Stimulated activated CD8-positive, alpha-beta memory T cell treated with anti-CD3 and anti-CD28 coated beads, Interleukin-7, amount 100 ng/mL, for 1 hour (primary cell): ENCODE measurements around the gene NEURL2.
A peak's percentile ranks its signal among the peaks of the same experiment; 100 is the strongest.
"Not testable (repeated sequence)": the region's sequence is repeated elsewhere in the genome, so short reads cannot be mapped to it uniquely, and the experiment has no call there.

Experiments
- DNase-seq, 2 donors: peaks; one replicate each; pipeline ENCODE4 v3.0.0-alpha.2; 2020; ENCODE audit warnings: low read depth in 2 of 2

Gene NEURL2

DNA sequence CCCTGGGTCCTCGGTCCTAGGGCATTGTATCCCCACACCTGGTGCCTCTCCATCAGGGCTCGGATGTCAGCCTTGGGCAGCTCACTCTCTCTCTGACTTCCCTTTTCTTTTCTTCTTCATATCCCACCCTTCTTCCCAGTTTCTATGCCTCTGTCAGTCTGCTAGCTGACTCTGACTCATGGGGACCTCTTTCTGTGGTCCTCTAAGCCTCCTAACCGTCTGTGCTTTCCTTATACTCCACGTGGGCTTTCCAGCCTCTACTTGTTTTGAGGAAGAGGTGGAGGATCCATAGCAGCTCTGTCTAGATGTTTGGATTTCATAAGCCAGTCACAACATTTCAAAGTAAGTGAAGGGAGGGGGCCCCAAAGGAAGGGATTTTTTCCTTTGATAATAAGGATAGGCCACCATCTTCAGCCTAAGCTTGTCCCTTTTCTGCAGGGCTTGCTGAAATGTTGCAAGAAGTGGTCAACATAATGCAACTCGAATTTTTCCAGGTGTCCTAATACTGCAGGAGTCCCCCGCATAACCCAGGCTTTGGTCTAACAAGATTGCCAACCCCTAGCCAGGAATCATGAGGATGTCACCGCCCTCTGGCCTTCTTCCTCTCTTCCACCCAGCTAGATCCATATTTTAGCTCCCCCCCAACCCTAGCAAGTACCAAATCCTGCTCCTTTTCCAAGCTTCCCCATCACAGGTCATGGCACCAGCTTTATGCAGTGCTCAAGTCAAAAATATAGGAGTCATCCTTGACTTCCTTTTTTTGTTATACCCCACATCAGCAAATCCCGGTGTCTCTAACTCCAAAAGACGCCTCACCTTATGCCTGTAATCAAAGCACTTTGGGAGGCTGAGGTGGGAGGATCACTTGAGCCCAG is 29.7 kb upstream of the NEURL2 start:
- DNase-seq, result no peak

DNA sequence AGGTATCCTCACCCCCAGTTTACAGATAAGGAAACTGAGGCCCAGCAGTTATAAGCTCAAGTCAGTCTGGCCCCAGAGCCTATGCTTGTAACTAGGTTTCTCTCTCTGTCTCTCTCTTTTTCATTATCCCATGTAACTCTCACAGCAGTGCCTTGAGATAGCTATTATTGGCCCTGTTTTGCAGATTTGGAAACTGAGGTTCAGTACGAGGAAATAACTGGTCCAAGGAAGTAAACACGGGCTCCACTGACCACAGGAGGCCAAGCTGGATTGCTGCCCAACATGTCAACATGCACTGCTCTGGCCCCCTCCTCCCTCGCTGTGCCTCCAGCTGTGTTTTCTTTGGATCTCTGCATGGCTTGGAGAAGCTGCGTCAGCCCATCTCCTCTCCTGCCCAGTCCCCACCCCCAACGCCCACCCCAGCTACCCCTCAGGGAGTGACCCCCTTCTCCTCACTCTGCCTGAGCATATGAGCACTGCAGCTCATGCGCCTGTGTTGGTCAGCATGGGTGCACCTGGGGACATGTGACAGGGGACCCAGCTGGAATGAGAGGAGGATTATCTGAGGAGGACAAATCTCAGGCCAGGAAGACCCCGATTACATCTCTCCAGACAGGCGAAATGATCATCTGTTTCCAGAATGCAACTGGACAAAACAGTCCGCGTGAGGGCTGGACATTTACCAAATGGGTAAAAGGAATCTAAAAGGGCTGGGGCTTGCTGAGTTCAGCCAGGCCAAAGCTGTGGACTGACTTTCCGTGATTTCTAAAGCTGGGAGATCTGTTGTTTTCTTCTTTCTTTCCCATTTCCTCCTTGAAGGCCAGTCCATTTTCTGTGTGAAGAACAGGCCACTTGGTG is 28.8 kb upstream of the NEURL2 start:
- DNase-seq, result no peak

DNA sequence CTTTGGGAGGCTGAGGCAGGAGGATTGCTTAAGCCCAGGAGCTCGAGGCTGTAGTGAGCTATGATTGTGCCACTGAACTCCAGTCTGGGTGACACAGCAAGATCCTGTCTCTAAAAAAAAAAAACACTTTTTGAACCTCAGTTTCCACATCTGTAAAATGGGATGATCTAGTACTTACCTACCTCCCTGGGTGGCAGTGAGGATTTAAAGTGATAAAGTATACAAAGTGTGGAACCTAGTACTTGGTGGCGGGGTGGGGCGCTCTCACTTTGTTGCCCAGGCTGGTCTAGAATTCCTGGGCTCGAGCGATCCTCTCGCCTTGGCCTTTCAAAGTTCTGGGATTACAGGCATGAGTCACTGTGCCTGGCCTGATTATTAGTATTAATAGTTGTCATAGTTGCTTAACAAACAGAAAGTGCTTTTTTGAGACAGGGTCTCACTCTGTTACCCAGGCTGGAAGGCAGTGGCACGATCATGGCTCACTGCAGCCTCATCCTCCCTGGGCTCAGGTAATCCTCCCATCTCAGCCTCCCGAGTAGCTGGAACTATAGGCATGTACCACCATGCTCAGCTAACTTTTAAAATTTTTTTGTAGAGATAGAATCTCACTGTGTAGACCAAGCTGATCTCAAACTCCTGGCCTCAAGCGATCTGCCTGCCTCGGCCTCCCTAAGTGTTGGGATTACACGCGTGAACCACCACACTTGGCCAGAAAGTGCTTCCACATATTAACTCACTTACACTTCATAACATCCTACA is 27.9 kb upstream of the NEURL2 start:
- DNase-seq, result no peak

DNA sequence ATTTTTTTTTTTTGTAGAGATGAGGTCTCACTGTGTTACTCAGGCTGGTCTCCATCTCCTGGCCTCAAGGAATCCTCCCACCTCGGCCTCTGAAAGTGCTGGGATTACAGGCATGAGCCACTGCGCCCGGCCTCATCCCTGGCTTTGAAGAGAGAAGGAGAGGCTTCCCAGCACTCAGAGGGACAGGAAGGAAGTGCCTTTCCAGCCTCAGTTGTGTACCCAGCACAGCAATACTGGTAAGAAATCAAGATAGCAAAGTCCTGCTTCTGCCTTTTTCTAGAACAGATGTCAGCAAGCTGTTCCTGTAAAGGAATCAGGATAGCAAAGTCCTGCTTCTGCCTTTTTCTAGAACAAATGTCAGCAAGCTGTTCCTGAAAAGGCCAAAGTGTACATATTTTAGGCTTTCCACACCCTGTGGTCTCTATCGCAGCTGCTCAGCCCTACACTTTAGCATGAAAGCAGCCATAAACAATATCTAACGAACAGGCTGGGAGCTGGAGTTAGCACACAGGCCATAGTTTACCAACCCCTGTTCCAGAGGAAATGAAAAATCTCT is 27.3 kb upstream of the NEURL2 start:
- no peak for DNase-seq

DNA sequence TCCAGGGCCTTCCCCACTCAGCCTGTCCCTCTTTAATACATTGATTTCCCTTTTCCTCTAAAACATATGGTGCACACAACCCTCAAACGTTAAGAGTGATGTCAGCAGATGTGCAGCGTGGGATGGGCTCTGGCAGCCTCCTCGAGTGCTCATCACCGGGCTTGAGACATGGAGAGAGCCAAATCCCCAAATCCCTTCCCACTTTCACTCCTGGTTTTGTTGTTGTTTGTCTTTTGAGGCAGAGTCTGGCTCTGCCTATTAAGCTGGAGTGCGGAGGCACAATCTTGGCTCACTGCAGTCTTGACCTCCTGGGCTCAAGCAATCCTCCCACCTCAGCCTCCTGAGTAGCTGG is 26.8 kb upstream of the NEURL2 start:
- DNase-seq, result no peak

DNA sequence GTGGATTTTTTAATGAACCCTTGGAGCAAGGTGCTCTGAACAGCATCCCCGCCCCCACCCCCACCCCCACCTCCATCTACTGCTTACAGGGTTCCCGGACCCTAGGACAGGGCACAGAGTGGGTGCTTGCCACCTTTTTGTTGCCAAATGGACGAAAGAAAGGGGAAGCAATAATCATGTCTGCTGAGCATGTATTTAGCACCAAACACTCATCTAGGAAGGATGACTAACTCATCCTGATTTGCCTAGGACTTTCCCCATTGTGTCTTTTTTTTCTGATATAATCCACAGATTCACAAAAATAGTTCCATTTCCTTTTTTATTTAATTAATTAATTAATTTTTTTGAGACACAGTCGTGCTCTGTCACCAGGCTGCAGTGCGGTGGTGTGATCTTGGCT is 22.1 kb upstream of the NEURL2 start:
- no peak for DNase-seq

DNA sequence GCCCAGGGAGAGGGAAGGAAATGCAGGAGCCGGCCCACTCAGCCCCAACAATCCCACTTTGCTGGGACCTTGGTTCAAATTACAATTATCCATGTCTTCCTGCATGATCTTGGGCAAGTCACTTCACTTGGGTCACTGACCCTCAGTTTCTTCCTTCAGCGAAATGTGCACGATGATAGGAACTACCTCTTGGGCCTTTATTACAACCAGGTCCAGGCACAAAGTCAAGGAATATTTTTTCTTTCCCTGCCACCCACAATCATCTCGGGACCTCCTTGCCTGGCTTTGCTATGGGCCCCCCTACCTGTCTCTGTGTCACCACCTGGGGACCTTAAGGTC is 21.3 kb upstream of the NEURL2 start:
- DNase-seq, result no peak

DNA sequence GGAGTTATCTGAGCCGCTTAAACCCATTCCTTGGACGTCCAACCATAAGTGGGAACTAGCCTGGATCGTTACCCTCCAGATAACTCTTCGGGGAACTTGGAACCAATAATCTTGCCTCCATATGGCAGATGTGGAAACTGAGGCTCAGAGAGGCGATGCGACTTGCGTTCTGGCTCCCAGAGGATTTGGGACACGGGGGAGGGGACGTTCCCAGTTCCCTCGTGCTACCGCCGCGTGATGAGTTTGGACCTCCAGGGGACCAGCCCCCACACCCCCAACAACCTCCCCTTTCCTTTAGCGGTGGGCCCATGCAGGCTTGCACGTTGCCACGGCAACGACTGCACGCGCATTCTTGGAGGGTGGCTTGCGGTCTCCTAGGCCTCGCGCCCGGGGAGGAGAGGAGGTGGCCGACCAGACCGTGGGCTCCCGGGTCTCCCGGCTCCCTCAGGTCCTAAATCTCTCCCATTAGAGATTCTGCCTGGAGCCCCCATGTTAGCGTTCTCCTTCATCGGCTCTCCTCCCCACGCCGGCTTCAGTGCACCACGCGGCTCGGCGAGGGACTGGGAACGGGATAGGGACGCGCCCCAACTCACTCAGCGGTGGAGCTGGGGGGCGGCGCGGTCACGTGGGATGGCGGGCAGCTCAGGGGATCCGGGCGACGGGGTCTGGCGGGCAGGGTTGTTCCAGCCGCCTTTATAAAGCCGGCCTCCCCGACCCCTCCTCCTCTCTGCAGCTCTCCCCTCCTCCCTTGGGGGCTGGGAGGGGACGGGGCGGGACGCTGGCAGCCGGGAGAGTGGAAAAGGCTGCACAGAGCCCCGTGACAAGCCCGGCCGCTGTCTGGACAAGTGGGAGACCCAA is 20.7 kb upstream of the NEURL2 start, which contains the start of gene PLTP:
PLTP (minus strand) TSS at position 670 of the 858 bp plus-strand sequence. CDS start 703 bp downstream, outside the sequence.
- DNase-seq, result no peak

DNA sequence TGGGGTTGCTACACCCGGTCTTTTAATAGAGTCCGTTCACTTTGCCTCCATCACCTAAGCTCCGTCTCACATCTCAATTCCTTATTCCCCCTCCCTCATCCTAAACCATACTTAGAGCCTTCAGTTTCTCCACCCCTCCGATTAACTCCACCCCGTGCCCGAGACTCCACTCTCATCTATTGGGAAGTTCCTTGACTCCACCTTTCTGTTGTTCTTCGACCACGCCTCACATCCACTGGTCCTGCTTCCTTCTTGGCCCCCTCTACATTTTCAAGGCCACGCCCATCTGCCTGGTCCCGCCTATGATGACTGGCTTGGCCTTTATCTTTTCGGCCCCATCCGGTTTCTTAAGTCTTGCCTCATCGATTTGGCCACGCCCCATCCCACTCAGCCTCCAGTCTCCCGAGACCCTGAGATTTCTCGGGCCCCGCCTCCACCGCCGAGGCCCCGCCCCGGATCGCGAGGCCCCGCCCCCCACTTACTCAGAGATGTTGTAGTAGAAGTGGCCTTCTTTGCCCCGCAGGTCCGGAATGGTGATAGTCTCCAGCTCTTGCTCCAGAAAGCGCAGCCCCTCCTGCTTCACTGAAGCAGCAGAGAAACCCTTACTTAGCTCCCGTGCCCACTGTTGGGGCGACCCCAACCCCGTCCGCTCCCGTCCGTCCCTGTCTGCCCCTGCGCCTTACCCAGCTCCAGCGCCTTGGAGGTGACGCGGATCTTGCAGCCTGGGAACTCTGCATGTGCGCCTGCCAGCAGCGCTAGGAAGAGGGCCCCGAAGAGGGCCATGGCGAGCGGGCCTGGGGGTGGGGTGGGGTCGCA is 19.9 kb upstream of the NEURL2 start:
- DNase-seq, result peak; percentile 76 to 80

DNA sequence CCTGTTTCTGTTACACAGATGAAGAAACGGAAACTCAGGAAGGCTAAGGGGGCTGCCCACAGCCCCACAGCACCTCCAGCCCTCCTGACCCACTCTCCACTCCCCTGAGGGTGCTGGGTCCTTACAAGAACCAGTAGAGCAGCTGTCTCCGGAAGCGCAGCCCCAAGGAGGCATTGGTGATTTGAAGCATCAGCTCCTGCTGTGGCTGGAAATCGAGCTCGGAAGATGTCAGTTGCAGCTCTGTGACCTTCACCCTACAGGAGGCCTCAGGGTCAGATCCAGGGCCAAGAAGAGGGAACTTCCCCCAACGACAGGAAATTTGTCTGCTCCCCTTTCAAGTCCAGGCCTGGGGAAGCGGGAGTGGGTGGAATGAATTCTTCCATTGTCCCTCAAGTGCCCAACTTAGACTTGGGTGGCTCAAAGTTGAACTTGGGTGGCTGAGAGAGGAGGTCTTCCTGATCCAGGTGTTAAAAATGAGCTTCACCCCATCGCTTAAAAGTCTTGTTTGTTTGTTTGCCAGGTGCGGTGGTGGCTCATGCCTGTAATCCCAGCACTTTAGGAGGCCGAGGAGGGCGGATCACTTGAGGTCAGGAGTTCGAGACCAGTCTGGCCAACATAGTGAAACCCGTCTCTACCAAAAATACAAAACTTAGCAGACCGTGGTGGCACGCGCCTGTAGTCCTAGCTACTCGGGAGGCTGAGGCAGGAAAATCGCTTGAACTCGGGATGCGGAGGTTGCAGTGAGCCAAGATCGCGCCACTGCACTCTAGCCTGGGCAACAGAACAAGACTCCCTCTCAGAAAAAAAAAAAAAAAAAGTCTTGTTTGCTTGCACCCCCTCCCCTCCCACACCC is 19.0 kb upstream of the NEURL2 start:
- DNase-seq, result no peak

DNA sequence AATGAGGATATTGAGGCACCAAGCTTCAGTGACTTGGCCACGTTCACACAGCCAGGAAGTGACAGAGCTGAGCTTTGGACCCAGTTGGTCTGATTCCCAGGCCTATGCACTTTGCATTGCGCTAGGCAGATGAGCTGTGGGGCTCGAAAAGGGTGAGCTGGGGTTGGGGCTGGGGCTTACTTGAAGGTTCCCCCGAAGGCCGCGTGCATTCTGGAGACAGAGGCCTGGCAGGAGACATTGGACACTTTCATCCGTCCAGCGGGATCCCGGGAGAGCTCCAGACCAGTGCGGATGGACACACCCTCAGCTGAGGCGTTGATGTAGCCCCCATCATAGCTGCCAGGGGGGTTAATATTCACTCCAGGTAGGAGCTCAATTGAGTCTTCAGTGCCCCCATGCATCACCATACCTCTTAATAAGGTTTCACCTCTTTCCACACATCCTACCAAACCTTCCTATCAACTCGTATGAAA is 18.4 kb upstream of the NEURL2 start:
- DNase-seq, result no peak

DNA sequence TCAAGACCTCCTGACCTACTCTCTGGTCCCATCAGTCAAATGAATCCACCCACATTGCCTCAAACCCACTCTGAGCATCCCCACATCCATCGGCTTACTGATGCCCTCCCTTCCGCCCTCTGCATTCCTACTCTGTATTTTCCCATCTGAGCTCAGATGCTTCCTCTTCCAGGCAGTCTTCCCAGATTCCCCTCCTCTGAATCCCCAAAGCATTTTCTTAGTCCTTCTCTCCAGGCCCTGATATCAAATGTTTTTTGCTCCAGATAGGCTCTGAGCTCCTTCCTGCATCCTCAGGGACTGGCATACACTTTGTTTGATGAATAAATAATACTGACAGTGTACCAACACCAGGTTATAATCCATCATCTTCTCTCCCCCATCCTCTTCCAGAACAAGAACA is 17.1 kb upstream of the NEURL2 start:
- DNase-seq, result no peak

DNA sequence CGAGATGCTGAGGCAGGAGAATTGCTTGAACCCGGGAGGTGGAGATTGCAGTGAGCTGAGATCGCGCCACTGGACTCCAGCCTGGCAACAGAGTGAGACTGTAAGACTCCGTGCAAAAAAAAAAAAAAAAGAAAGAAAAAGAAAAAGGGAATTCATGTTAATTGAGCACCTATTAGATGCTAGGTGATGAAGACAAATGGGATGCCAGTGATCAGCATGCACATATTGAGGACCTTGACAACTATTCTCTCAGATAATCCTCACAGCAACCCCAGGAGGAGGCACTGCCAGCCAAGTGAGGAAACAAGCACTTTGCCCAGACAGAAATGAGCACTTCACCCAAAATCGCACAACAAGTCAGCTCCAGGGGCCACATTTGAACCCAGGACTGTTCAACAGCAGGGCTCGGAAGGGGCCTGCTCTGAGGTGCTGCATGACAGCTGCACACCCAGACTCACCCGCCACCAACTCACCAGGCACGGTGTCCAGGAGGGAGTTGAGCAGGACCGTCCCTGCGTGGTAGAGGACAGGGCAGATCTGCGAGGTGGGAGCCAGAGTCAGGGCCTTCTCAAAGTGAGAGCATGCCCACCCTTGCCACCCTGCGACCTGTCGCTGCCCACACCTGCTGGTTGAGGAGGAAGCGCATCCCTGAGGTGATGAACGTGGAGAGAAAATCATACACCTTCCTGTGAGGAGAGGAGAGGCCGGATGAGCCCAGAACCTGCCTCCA is 16.4 kb upstream of the NEURL2 start:
- DNase-seq, result no peak

DNA sequence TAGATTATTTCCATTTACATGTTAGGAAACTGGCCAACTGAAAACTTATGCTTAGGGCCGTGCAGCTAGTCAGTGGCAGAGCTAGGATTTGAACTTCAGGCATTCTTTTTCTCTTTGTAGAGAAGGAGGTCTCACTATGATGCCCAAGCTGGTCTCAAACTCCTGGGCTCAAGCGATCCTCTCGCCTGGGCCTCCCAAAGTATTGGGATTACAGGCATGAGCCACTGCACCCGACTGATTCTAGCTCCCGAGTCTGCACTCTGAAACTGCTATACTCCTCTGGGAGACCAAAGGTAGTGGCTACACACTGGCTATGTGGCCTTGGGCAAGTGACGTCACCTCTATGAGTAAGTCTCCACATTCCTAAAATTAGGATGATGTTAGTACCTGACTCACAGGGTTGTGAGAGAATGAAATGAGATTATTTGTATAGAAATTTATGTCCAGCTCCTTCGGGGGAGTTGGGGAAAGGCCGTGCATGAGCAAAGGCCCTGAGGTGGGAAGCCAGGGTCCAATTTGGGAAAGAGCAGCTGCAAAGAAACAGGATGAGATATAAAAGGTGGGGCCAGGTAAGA is 14.6 kb upstream of the NEURL2 start:
- no peak for DNase-seq

DNA sequence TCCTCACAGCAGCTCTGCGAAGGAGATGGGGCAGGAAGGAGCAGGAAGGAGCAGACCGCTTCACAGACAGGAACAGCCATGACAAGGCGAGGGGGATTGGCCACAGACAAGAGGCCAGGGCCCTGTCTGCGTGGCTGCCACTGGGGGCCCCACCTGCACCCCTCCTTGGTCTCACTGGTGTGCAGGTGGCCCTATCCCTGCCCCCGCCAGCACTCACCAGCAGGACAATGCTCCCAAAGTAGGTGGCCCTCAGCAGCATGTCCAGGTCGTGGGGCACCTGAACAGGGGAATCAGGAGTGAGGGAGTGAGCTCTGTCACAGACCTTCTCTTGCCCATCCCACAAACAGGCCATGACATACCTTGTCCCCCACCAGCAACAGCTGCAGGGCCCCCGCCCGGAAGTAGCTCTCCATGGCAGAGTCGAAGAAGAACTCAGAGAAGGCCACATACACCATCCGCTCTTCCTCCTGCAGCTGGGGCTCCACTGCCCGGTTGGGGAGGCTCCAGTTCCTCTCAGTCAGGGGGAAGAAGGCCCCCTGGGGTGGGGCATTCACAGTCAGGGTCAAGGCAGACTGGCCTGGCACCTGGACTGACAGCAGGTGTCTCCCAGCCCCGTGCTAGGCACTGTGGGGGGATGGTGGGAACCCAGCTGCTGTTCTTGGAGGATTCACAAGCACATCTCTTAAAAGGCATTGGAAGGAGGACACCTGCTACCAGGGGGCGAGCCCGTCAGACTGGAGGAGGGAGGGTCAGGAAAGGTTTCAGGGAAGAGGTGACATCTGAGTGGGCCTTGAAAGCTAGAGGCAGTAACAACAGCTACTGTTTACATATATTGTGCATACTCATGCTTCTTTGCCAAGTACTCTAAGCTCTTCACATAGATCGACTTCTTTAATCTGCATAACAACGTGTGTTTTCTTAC is 13.8 kb upstream of the NEURL2 start:
- no peak for DNase-seq

DNA sequence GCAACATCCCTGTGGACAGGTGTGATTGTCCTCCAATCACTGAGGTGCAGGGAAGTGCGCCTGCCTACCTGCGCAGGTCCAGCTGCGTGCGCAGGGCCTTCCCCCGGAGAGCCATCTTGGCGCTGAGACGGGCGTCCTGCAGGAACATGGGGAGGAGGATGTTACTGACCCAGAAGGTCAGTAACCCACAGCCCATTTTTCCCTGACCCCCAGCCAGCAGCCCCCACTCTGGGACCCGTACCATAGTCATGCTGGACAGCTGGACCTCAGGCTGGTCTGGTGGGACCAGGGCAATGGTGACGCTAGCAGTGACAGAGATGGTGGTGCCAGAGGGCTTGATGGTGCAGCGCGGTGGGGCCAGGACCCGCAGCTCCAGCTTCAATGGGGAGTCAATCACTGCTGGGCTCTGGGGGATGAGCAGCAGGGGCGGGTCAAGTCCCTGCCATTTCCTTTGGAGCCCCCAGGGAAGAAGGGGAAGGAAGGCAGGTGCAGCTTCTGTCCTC is 11.2 kb upstream of the NEURL2 start:
- DNase-seq, result no peak

DNA sequence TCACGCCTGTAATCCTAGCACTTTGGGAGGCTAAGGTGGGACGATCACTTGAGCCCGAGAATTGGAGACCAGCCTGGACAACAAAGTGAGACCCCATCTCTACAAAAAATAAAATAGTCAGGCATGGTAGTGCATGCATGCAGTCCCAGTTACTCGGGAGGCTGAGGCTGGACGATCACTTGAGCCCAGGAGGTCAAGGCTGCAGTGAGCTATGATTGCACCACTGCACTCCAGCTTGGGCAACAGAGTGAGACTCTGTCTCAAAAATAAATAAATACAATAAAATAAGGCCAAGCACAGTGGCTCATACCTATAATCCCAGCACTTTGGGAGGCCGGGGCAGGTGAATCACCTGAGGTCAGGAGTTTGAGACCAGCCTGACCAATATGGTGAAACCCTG is 10.3 kb upstream of the NEURL2 start:
- not testable (repeated sequence) for DNase-seq
